DOHH2 (cell line): ENCODE measurements around the gene TRAPPC14.

Experiments used
- EZH2phosphoT487 ChIP-seq: fragments of 200-600 bp; sonication (generic); IDR thresholded peaks from 2 replicates; pipeline ENCODE4 v1.6.1; 2017; ENCODE audit warnings: borderline replicate concordance, mild to moderate bottlenecking, antibody characterized with exemption, low read length, moderate library complexity, mixed read lengths
- TF ChIP-seq, protein P1 (sequence below): fragments of 200-600 bp; sonication (generic); IDR thresholded peaks from one replicate; pipeline ENCODE4 v1.5.1; 2014; ENCODE audit warnings: antibody characterized with exemption, mild to moderate bottlenecking, low read depth, low read length; ENCODE audit not compliant: poor library complexity, severe bottlenecking

DNA sequence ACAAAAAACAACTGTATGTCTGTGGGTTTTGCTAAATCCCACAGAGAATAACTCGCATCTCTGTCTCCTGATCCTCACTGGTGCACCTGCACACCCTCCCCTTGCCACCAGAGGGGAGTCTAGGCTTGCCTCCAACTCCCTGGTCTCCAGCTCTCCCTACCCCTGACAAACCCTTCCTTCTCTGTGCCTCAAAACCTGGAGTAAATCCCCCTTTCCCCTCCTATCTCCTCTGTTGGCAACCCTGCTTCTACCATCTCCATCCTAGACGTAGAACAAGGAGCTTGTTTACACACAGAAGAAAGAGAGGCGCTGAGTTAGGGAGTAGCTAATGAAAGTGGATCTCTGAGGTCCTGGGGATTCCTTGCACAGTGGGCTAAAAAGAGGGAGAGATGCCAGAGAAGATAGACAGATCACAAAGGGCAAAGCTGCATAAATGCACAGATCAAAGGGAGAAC is 25.8 kb downstream of the TRAPPC14 start:
- TF ChIP-seq, protein P1, sequence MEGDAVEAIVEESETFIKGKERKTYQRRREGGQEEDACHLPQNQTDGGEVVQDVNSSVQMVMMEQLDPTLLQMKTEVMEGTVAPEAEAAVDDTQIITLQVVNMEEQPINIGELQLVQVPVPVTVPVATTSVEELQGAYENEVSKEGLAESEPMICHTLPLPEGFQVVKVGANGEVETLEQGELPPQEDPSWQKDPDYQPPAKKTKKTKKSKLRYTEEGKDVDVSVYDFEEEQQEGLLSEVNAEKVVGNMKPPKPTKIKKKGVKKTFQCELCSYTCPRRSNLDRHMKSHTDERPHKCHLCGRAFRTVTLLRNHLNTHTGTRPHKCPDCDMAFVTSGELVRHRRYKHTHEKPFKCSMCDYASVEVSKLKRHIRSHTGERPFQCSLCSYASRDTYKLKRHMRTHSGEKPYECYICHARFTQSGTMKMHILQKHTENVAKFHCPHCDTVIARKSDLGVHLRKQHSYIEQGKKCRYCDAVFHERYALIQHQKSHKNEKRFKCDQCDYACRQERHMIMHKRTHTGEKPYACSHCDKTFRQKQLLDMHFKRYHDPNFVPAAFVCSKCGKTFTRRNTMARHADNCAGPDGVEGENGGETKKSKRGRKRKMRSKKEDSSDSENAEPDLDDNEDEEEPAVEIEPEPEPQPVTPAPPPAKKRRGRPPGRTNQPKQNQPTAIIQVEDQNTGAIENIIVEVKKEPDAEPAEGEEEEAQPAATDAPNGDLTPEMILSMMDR, result peak; percentile 97
- TF ChIP-seq EZH2phosphoT487, result no peak
